ENCODE measurements around the gene INPP5A. TPM values are rescaled to one million over a fixed set of nuclear protein-coding genes. Genes with fewer than 3 reads are reported as not detected.

Gene INPP5A
- total RNA-seq, 2 donors from 2014 or later = 11.0 to 14.9 TPM

GRCh38 chr10:132607961-132608495, 70.4 kb downstream of the INPP5A start:
- Mint-ChIP-seq H3K9me3 (peaks cover 0 to 3% of the 10 kb centered on the region in 2 donors), H3K27me3 (ENCODE audit: low read depth) (no peaks in the 10 kb centered on the region), H3K4me3 (no peak overlapping the region), H3K27ac (no peak overlapping the region), H3K36me3 (ENCODE audit: insufficient read depth in 2 of 2) (peaks cover 0 to 5% of the 10 kb centered on the region in 2 donors), H3K4me1 (ENCODE audit: low read depth) (peaks cover 28% of the 10 kb centered on the region)
- no peak for ATAC-seq (replicated peaks in 1 of 2)
- DNase-seq = no peak

GRCh38 chr10:132608511-132609195, 71.1 kb downstream of the INPP5A start:
- Mint-ChIP-seq H3K9me3 (peaks cover 0 to 3% of the 10 kb centered on the region in 2 donors), H3K4me1 (ENCODE audit: low read depth) (peaks cover 28% of the 10 kb centered on the region), H3K27ac (no peak overlapping the region), H3K4me3 (no peak overlapping the region), H3K27me3 (ENCODE audit: low read depth) (no peaks in the 10 kb centered on the region), H3K36me3 (ENCODE audit: insufficient read depth in 2 of 2) (peaks cover 0 to 5% of the 10 kb centered on the region in 2 donors)
- DNase-seq = no peak
- ATAC-seq (replicated peaks in 1 of 2) = no peak

DNA sequence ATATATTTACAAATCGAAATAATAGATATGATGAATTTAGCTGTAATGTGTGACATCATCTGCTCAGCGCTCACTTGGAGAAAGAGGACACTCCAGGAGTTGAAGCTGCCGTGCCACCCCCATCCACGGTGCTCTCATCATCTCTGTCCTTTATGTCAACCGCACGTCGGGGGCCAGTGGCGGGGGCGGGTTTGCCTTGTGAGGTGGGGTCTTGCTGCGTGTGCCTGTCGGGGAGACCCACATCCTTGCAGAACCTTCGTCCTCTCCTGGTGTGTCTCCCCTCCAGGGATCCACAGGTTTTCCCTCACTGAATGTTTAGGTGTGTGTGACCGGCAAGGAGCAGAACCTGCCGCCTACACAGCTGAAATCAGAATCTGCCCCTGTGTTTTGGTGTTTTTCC, 71.6 kb downstream of the INPP5A start:
- Mint-ChIP-seq H3K4me1 (ENCODE audit: low read depth) (peaks cover 28% of the 10 kb centered on the region), H3K4me3 (no peak overlapping the region), H3K36me3 (ENCODE audit: insufficient read depth in 2 of 2) (peaks cover 0 to 5% of the 10 kb centered on the region in 2 donors), H3K27me3 (ENCODE audit: low read depth) (no peaks in the 10 kb centered on the region), H3K27ac (no peak overlapping the region), H3K9me3 (peaks cover 0 to 3% of the 10 kb centered on the region in 2 donors)
- DNase-seq = no peak
- ATAC-seq (replicated peaks in 1 of 2) = no peak

DNA sequence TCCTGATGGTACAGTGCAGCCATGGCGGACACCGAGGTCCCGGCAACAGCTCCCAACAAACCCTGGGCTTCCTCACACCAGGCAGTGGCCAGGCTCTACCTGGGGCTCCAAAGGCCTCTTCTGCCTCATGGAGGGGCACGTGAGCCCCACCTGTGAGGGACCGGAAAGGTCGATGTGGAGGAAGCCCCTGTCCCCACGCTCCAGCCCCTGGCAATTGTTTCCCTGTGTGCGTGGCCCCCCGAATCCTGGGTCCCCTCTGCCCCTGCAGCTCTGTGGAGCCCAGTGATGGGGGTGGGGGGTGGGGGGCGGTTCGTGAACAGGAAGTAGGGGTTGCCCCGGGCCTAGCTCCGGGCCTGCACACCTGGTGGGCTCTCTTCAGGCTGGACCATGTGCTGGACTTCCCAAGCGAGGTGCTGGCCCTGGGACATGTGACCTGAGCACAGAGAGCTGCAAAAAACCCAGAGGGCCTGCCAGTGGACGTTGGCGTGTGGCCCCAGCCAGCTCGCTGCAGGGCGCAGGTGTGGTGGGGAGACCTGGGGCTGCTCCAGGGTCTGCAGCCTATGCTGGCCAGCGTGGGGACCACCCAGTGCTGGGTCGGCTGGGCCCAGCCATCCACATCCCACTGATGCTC, 72.6 kb downstream of the INPP5A start:
- Mint-ChIP-seq H3K27ac (no peak overlapping the region), H3K9me3 (no peaks in the 10 kb centered on the region), H3K27me3 (ENCODE audit: low read depth) (no peaks in the 10 kb centered on the region), H3K4me1 (ENCODE audit: low read depth) (peaks cover 22% of the 10 kb centered on the region), H3K4me3 (no peak overlapping the region), H3K36me3 (ENCODE audit: insufficient read depth in 2 of 2) (peaks cover 0 to 5% of the 10 kb centered on the region in 2 donors)
- no peak for DNase-seq
- ATAC-seq (replicated peaks in 1 of 2) = no peak

DNA sequence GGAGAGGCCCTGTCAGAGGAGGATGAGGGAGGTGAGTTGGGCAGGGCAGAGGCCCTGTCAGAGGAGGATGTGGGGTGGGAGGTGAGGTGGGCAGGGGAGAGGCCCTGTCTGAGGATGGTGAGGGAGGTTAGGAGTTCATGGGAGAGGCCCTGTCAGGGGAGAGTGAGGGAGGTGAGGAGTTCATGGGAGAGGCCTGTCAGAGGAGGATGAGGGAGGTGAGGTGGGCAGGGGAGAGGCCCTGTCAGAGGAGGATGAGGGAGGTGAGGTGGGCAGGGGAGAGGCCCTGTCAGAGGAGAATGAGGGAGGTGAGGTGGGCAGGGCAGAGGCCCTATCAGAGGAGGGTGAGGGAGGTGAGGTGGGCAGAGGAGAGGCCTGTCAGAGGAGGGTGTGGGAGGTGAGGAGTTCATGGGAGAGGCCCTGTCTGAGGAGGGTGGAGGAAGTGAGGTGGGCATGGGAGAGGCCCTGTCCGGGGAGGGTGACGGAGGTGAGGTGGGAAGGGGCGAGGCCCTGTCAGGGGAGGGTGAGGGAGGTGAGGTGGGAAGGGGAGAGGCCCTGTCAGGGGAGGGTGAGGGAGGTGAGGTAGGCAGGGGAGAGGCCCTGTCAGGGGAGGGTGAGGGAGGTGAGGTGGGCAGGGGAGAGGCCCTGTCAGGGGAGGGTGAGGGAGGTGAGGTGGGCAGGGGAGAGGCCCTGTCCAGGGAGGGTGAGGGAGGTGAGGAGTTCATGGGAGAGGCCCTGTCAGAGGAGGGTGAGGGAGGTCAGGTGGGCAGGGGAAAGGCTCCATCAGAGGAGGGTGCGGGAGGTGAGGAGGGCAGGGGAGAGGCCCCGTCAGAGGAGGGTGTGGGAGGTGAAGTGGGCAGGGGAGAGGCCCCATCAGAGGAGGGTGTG, 73.7 kb downstream of the INPP5A start:
- H3K27ac Mint-ChIP-seq = no peak overlapping the region
- peaks cover 2 to 7% of the 10 kb centered on the region in 2 donors for H3K36me3 Mint-ChIP-seq (ENCODE audit: insufficient read depth in 2 of 2)
- H3K9me3 Mint-ChIP-seq = peaks cover 0 to 3% of the 10 kb centered on the region in 2 donors
- no peaks in the 10 kb centered on the region for H3K27me3 Mint-ChIP-seq (ENCODE audit: low read depth)
- ATAC-seq (replicated peaks in 1 of 2) = no peak
- H3K4me1 Mint-ChIP-seq (ENCODE audit: low read depth) = peaks cover 33% of the 10 kb centered on the region
- no peak for DNase-seq
- no peak overlapping the region for H3K4me3 Mint-ChIP-seq

DNA sequence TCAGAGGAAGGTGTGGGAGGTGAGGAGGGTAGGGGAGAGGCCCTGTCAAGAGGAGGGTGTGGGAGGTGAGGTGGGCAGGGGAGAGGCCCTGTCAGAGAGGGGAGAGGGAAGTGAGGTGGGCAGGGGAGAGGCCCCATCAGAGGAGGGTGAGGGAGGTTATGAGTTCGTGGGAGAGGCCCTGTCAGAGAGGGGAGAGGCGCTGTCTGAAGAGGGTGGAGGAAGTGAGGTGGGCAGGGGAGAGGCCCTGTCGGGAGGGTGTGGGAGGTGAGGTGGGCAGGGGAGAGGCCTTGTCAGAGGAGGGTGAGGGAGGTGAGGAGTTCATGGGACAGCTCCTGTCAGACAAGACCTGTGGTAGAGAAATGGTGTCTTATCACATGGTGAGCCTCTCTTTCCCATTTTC, 74.4 kb downstream of the INPP5A start:
- H3K9me3 Mint-ChIP-seq = peaks cover 0 to 7% of the 10 kb centered on the region in 2 donors
- DNase-seq (peak; percentile 22 to 29), ATAC-seq (replicated peaks in 1 of 2) (peak in 1 of 2 donors; percentile 12)
- no peaks in the 10 kb centered on the region for H3K27me3 Mint-ChIP-seq (ENCODE audit: low read depth)
- peaks cover 40% of the 10 kb centered on the region for H3K4me1 Mint-ChIP-seq (ENCODE audit: low read depth)
- H3K27ac Mint-ChIP-seq = no peak overlapping the region
- peaks cover 6 to 11% of the 10 kb centered on the region in 2 donors for H3K36me3 Mint-ChIP-seq (ENCODE audit: insufficient read depth in 2 of 2)
- H3K4me3 Mint-ChIP-seq = no peak overlapping the region

GRCh38 chr10:132612571-132613504, 75.3 kb downstream of the INPP5A start:
- no peak for DNase-seq
- H3K4me1 Mint-ChIP-seq (ENCODE audit: low read depth) = peaks cover 44% of the 10 kb centered on the region
- no peaks in the 10 kb centered on the region for H3K27me3 Mint-ChIP-seq (ENCODE audit: low read depth)
- H3K27ac Mint-ChIP-seq = no peak overlapping the region
- peaks cover 0 to 7% of the 10 kb centered on the region in 2 donors for H3K9me3 Mint-ChIP-seq
- ATAC-seq (replicated peaks in 1 of 2) = no peak
- peaks cover 6 to 11% of the 10 kb centered on the region in 2 donors for H3K36me3 Mint-ChIP-seq (ENCODE audit: insufficient read depth in 2 of 2)
- H3K4me3 Mint-ChIP-seq = no peak overlapping the region

GRCh38 chr10:132613566-132614348, 76.2 kb downstream of the INPP5A start:
- DNase-seq = no peak
- H3K27ac Mint-ChIP-seq = no peak overlapping the region

DNA sequence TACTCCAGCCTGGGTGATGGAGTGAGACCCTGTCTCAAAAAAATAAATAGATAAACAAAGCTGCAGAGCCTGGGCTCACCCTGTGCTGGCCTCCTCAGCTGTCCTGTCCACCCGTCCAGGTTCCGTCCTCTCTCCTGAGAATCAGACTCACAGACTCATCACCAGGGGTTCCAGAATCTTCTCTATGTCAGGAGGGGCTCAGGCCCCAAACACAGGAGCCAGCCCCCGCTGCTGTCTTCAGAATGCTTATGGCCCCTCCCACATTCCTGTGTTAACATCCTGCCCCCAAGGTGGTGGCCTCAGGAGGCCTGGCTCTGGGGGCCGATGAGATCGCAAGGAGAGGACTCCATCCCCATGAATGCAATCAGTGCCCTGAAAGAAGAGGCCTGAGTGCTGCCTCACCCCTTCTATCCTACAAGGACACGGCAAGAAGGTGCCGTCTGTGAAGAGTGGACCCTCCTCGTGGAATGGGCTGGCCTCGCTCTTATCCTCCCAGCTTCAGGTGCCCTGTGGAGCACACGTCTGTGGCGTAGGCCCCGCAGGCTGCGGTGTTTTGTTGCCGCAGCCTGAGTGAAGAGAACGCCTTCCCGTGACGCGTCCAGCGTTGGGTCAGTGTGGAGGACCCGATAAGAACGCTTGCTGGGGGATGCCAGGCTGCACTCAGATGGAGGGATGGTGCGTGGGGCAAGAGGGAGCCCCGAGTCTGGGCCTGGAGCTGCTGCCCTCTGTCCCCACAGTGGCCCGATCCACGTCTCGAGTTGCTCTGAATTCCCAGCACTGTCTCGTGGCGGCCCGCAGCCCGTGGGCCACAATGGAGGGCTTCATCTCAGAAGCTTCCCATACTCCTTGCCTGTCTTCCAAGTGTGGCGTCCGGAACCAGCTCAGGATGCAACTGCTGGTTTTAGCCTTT, 77.1 kb downstream of the INPP5A start:
- peaks cover 44% of the 10 kb centered on the region for H3K4me1 Mint-ChIP-seq (ENCODE audit: low read depth)
- no peak overlapping the region for H3K4me3 Mint-ChIP-seq
- DNase-seq = no peak
- peaks cover 4 to 9% of the 10 kb centered on the region in 2 donors for H3K9me3 Mint-ChIP-seq
- peaks cover 13 to 20% of the 10 kb centered on the region in 2 donors for H3K36me3 Mint-ChIP-seq (ENCODE audit: insufficient read depth in 2 of 2)
- no peaks in the 10 kb centered on the region for H3K27me3 Mint-ChIP-seq (ENCODE audit: low read depth)
- ATAC-seq (replicated peaks in 1 of 2) = no peak
- no peak overlapping the region for H3K27ac Mint-ChIP-seq

More at GRCh38 chr10:132613566-132614348, 76.2 kb downstream of the INPP5A start:
- Mint-ChIP-seq H3K4me3 (no peak overlapping the region), H3K9me3 (peaks cover 2 to 7% of the 10 kb centered on the region in 2 donors), H3K4me1 (ENCODE audit: low read depth) (peaks cover 44% of the 10 kb centered on the region), H3K27me3 (ENCODE audit: low read depth) (no peaks in the 10 kb centered on the region), H3K36me3 (ENCODE audit: insufficient read depth in 2 of 2) (peaks cover 11 to 17% of the 10 kb centered on the region in 2 donors)
- no peak for ATAC-seq (replicated peaks in 1 of 2)

DNA sequence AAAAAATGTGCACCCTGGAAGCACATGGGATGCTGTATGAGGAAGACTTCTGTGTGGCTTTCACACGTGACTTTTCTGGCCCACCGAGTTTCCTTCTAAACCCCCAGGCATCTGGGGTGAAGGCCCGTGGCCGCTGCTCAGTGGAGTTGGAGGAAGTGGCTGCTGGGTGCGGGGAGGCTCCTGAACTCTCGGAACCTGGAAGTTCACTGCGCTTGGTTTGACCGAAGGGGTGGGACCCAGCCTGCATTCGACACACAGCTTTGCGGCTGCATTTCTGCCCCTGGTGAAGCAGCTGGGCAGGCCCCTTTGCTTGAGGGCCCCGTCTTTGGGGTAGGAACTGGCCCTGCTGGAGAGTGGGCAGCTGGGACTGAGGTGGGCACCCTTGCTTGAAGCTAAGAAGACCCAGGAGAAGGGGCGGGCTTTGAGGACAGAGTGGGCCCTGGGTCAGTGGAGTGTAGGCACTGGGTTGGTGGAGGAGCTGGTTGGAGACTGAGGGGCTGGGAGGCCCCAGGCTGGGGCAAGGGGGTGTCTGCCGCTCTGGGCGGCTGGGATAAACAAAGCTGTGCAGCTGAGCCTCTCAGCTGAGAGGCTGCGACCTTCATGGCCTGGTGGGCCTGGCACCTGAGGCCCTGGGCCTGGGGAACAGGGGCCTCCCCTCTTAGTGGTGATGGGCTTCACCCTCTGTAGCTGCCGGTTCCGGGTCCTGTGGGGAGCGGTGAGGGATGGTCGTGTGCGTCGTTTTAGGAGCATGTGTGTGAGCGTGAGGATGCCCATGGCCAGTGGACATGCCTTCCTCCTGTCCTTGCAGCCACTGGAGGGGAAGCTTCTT, 78.0 kb downstream of the INPP5A start:
- H3K27me3 Mint-ChIP-seq (ENCODE audit: low read depth) = no peaks in the 10 kb centered on the region
- H3K4me3 Mint-ChIP-seq = peak overlapping the region in 1 of 2 donors; percentile 39
- H3K36me3 Mint-ChIP-seq (ENCODE audit: insufficient read depth in 2 of 2) = peaks cover 17 to 27% of the 10 kb centered on the region in 2 donors
- H3K9me3 Mint-ChIP-seq = peaks cover 8 to 12% of the 10 kb centered on the region in 2 donors
- peaks cover 41% of the 10 kb centered on the region for H3K4me1 Mint-ChIP-seq (ENCODE audit: low read depth)
- peak overlapping the region; percentile 97 for H3K27ac Mint-ChIP-seq
- ATAC-seq (replicated peaks in 1 of 2) (no peak), DNase-seq (no peak)
